ENCODE results near the gene OSTF1. TPM values are rescaled to one million over a fixed set of nuclear protein-coding genes. Genes with fewer than 3 reads are reported as not detected.

Gene OSTF1
- total RNA-seq, 2 experiments from 2014 or later, result 37.3 to 58.1 TPM

DNA sequence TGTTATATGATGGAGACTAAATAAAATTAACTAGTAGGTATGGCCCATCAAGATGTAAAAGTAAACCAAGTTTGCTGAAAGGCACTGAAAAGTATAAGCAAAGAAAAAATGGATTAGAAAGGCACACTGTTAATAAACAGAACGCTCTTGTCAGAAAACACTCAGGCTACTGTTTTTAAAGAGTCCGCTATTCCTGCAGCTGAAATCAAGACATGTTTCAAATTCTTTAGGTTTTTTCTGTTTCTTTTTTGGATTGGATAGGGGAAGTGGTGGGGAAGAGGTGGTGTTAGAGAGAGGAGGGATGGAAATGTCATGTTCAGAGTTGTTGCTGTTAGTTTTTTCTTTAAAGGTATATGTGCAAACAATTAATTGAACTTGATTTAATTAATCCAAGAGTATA, 17.5 kb downstream of the OSTF1 start:
- no peak overlapping the region for H3K4me3 ChIP-seq (ENCODE audit: low read depth, low read length, poor library complexity, severe bottlenecking)
- ChIA-PET CTCF (ENCODE audit: unreplicated experiment) (no interaction called here), POLR2A (interaction anchor here (0.7 to 2.4 kb wide), 2 partner anchors 14 to 29 kb away, joined by 3 to 9 read pairs; no protein-coding TSS in a partner anchor)
- no peak for DNase-seq (ENCODE audit: low spot score)
- peaks cover 5% of the 10 kb centered on the region; the same call in 1 of the 2 replicates for H3K79me2 ChIP-seq (ENCODE audit: insufficient read depth, low read depth, low read length)
- BruUV-seq (replicated peaks), result no TSS peak
- no peak overlapping the region for H2AFZ ChIP-seq (ENCODE audit: low read length)
- TF ChIP-seq EZH2phosphoT487 (IDR thresholded peaks at IDR 0.05; ENCODE audit: borderline replicate concordance, low read depth, low read length), result no peak
- TF ChIP-seq, protein P1, sequence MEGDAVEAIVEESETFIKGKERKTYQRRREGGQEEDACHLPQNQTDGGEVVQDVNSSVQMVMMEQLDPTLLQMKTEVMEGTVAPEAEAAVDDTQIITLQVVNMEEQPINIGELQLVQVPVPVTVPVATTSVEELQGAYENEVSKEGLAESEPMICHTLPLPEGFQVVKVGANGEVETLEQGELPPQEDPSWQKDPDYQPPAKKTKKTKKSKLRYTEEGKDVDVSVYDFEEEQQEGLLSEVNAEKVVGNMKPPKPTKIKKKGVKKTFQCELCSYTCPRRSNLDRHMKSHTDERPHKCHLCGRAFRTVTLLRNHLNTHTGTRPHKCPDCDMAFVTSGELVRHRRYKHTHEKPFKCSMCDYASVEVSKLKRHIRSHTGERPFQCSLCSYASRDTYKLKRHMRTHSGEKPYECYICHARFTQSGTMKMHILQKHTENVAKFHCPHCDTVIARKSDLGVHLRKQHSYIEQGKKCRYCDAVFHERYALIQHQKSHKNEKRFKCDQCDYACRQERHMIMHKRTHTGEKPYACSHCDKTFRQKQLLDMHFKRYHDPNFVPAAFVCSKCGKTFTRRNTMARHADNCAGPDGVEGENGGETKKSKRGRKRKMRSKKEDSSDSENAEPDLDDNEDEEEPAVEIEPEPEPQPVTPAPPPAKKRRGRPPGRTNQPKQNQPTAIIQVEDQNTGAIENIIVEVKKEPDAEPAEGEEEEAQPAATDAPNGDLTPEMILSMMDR (conservative IDR thresholded peaks at IDR 0.05; ENCODE audit: low read length), result no peak
- H3K4me2 ChIP-seq (ENCODE audit: low read length), result no peak overlapping the region
- H3K27ac ChIP-seq (ENCODE audit: low read depth, low read length, poor library complexity, severe bottlenecking), result no peak overlapping the region
- H3K36me3 ChIP-seq (ENCODE audit: insufficient read depth, low read length), result peaks cover 6% of the 10 kb centered on the region; the same call in 1 of the 2 replicates
- no peaks in the 10 kb centered on the region for H3K4me1 ChIP-seq (ENCODE audit: insufficient read depth, low read length, poor library complexity, severe bottlenecking)
- intact Hi-C loops (cut with micrococcal nuclease; ENCODE audit: unreplicated experiment), result no loop called here
- H3K9me2 ChIP-seq (ENCODE audit: insufficient read depth, low read length), result no peaks in the 10 kb centered on the region
- 0 out of 2 replicates have a peak, but pooled peaks cover 11% of the 10 kb centered on the region for H4K20me1 ChIP-seq (ENCODE audit: insufficient read depth, low read length)
- H3K9me3 ChIP-seq (ENCODE audit: low read length), result no peaks in the 10 kb centered on the region

DNA sequence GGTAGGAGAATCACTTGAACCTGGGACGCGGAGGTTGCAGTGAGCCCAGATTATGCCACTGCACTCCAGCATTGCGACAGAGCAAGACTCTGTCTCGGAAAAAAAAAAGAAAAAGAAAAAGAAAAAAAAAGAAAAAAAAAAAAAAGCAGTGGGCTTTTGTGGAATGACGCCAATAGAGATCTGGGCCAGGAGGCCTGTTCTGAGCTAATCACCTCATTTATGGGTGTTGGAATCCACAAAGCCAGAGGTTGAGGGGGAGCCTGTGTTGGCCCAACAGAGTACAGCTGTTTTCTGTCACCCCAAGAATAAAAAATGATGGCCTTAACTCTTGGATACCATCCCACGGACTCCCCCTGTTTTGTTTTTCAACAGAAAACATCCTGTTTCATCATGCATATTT, 18.5 kb downstream of the OSTF1 start:
- H3K27ac ChIP-seq (ENCODE audit: low read depth, low read length, poor library complexity, severe bottlenecking), result no peak overlapping the region
- no peaks in the 10 kb centered on the region for H3K9me2 ChIP-seq (ENCODE audit: insufficient read depth, low read length)
- CTCF ChIA-PET (ENCODE audit: unreplicated experiment), result no interaction called here
- H3K4me3 ChIP-seq (ENCODE audit: low read depth, low read length, poor library complexity, severe bottlenecking), result no peak overlapping the region
- POLR2A ChIA-PET, result no interaction called here
- no peak for DNase-seq (ENCODE audit: low spot score)
- peaks cover 6% of the 10 kb centered on the region; the same call in 1 of the 2 replicates for H3K36me3 ChIP-seq (ENCODE audit: insufficient read depth, low read length)
- H3K9me3 ChIP-seq (ENCODE audit: low read length), result no peaks in the 10 kb centered on the region
- 0 out of 2 replicates have a peak, but pooled peaks cover 11% of the 10 kb centered on the region for H4K20me1 ChIP-seq (ENCODE audit: insufficient read depth, low read length)
- no TSS peak for BruUV-seq (replicated peaks)
- no peak for TF ChIP-seq EZH2phosphoT487 (IDR thresholded peaks at IDR 0.05; ENCODE audit: borderline replicate concordance, low read depth, low read length)
- TF ChIP-seq, protein P1 (conservative IDR thresholded peaks at IDR 0.05; ENCODE audit: low read length), result no peak
- no peak overlapping the region for H3K4me2 ChIP-seq (ENCODE audit: low read length)
- no peak overlapping the region for H2AFZ ChIP-seq (ENCODE audit: low read length)
- intact Hi-C loops (cut with micrococcal nuclease; ENCODE audit: unreplicated experiment), result no loop called here
- H3K4me1 ChIP-seq (ENCODE audit: insufficient read depth, low read length, poor library complexity, severe bottlenecking), result no peaks in the 10 kb centered on the region
- H3K79me2 ChIP-seq (ENCODE audit: insufficient read depth, low read depth, low read length), result peaks cover 10% of the 10 kb centered on the region; the same call in 1 of the 2 replicates

DNA sequence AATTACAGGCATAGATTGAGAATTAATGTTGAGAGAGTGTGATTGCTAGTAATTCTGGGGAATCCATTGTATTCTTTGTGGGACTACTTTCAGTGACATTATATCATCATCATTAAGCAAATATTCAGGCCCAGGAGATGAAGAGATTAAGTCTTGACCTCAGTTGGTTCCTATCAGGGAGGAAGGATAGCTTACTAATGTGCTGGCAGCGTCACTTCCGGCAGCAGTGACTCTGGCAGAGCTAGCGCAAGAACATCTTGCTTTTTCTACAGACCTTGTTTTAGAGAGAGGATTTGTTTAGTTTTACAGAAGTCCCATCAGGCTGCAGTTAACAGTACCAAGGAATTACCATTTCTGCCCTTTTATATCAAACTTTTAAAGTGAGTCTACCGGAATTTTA, 20.3 kb downstream of the OSTF1 start:
- intact Hi-C loops (cut with micrococcal nuclease; ENCODE audit: unreplicated experiment), result no loop called here
- Histone ChIP-seq H3K4me3 (ENCODE audit: low read depth, low read length, poor library complexity, severe bottlenecking) (no peak overlapping the region), H3K4me2 (ENCODE audit: low read length) (no peak overlapping the region), H3K9me2 (ENCODE audit: insufficient read depth, low read length) (no peaks in the 10 kb centered on the region), H3K27ac (ENCODE audit: low read depth, low read length, poor library complexity, severe bottlenecking) (no peak overlapping the region), H3K36me3 (ENCODE audit: insufficient read depth, low read length) (peaks cover 6% of the 10 kb centered on the region; the same call in 1 of the 2 replicates), H3K79me2 (ENCODE audit: insufficient read depth, low read depth, low read length) (peaks cover 5% of the 10 kb centered on the region; the same call in 1 of the 2 replicates), H2AFZ (ENCODE audit: low read length) (no peak overlapping the region), H4K20me1 (ENCODE audit: insufficient read depth, low read length) (0 out of 2 replicates have a peak, but pooled peaks cover 15% of the 10 kb centered on the region), H3K9me3 (ENCODE audit: low read length) (no peaks in the 10 kb centered on the region), H3K4me1 (ENCODE audit: insufficient read depth, low read length, poor library complexity, severe bottlenecking) (no peaks in the 10 kb centered on the region)
- ChIA-PET CTCF (ENCODE audit: unreplicated experiment) (no interaction called here), POLR2A (interaction anchor here (0.9 to 1.2 kb wide), 2 partner anchors 45 to 110 kb away, joined by 3 read pairs; no protein-coding TSS in a partner anchor)
- DNase-seq (ENCODE audit: low spot score), result no peak
- TF ChIP-seq EZH2phosphoT487 (IDR thresholded peaks at IDR 0.05; ENCODE audit: borderline replicate concordance, low read depth, low read length), result no peak
- TF ChIP-seq, protein P1 (conservative IDR thresholded peaks at IDR 0.05; ENCODE audit: low read length), result no peak
- no TSS peak for BruUV-seq (replicated peaks)

Data from OCI-LY7 (cell line).